ENCODE data around the gene BMAL1. TPM values are rescaled to one million over a fixed set of nuclear protein-coding genes. Genes with fewer than 3 reads are reported as not detected.

Gene BMAL1
- total and polyA plus RNA-seq, 10 donors: 6.5 to 58.4 (median 36.4) TPM

- intact Hi-C loops (cut with DNase I; ENCODE audit: low total_unique reads): no loop called here
- H3K4me3 ChIP-seq: no peak overlapping the region
- TF ChIP-seq POLR2AphosphoS5 (IDR thresholded peaks at IDR 0.05) (no peak), CTCF (IDR thresholded peaks at IDR 0.05 in 8 of 11, conservative IDR thresholded peaks at IDR 0.05 in 3 of 11) (no peak), POLR2A (IDR thresholded peaks at IDR 0.05) (no peak)
- H3K27ac ChIP-seq: no peak overlapping the region
- DNase-seq: peak; percentile 48
- no peaks in the 10 kb centered on the region for H3K9me3 ChIP-seq
- 90 to 95% (median 92%) methylated on average over 16 of the region's 16 CpGs for WGBS, 5 donors
- H3K27me3 ChIP-seq (replicated peaks in 1 of 7): no peaks in the 10 kb centered on the region
- H3K36me3 ChIP-seq: peaks cover 0 to 46% (median 11%) of the 10 kb centered on the region in 6 donors
- peaks cover 0 to 66% (median 27%) of the 10 kb centered on the region in 6 donors for H3K4me1 ChIP-seq
Observed at GRCh38 chr11:13313005-13313819, 35.6 kb downstream of the BMAL1 start.

GRCh38 chr11:13314676-13315394 lies 37.2 kb downstream of the BMAL1 start:
- DNase-seq: no peak
- Histone ChIP-seq H3K27ac (no peak overlapping the region), H3K36me3 (peaks cover 0 to 45% (median 10%) of the 10 kb centered on the region in 6 donors), H3K9me3 (no peaks in the 10 kb centered on the region), H3K4me3 (no peak overlapping the region), H3K4me1 (peaks cover 0 to 77% (median 42%) of the 10 kb centered on the region in 6 donors), H3K27me3 (replicated peaks in 1 of 7) (no peaks in the 10 kb centered on the region)
- WGBS, 5 donors: 88 to 98% (median 89%) methylated on average over 2 of the region's 2 CpGs
- TF ChIP-seq POLR2A (IDR thresholded peaks at IDR 0.05) (no peak), POLR2AphosphoS5 (IDR thresholded peaks at IDR 0.05) (no peak), CTCF (IDR thresholded peaks at IDR 0.05 in 8 of 11, conservative IDR thresholded peaks at IDR 0.05 in 3 of 11) (no peak)
- intact Hi-C loops (cut with DNase I; ENCODE audit: low total_unique reads): no loop called here

GRCh38 chr11:13315517-13316432 lies 38.2 kb downstream of the BMAL1 start:
- no peaks in the 10 kb centered on the region for H3K9me3 ChIP-seq
- H3K27ac ChIP-seq: peak overlapping the region in 2 of 8 donors; percentile 11 to 12
- peaks cover 0 to 36% (median 3%) of the 10 kb centered on the region in 6 donors for H3K36me3 ChIP-seq
- intact Hi-C loops (cut with DNase I; ENCODE audit: low total_unique reads): no loop called here
- no peak for DNase-seq
- no peak for TF ChIP-seq POLR2A (IDR thresholded peaks at IDR 0.05)
- TF ChIP-seq CTCF (IDR thresholded peaks at IDR 0.05 in 8 of 11, conservative IDR thresholded peaks at IDR 0.05 in 3 of 11): no peak
- no peak for TF ChIP-seq POLR2AphosphoS5 (IDR thresholded peaks at IDR 0.05)
- H3K27me3 ChIP-seq (replicated peaks in 1 of 7): no peaks in the 10 kb centered on the region
- WGBS, 5 donors: 83 to 89% (median 86%) methylated on average over 11 of the region's 11 CpGs
- peaks cover 0 to 81% (median 44%) of the 10 kb centered on the region in 6 donors for H3K4me1 ChIP-seq
- no peak overlapping the region for H3K4me3 ChIP-seq
